ENCODE measurements around the gene CNTNAP2. TPM values are rescaled to one million over a fixed set of nuclear protein-coding genes. Genes with fewer than 3 reads are reported as not detected.

The CNTNAP2 gene
- total and polyA plus RNA-seq, 2 of the 4 experiments (the other 2 are of a cell fraction) = not detected

DNA sequence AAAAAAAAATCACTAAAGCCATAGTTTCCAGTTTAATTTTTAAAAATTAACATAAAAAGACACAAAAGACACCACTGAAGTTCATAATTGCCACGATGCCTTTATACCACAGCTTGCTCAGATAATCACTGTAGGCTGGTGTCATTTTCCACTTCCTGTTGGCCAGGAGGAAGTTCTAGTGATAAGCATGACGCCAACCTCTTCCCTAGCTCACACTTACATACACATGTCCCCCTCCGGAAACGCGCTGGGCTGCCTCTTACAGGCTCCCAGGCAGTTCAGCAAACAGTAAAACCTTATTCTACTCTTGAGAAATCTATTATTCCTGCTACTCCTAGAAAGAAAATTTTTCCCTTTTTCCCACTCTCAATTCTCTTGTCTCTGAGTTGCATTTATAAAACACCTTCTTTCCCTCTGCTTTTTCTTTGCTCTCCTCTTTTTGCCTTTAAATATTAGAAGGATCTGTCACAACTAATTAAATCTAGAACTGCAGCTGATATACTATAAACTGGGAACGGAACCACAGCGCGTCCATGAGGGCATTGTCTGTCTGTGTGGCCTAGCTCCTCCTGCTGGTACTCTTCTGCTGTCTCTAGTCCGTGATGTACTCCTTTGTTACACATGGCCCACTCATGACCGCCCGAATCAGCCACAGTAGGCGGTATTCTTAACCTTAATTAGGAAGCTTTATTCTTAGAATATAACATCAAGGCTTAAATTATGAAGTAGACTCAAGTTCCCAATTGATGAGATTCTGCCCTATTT is 664.9 kb downstream of the CNTNAP2 start:
- Histone ChIP-seq H3K14ac (replicated peaks; ENCODE audit: low read depth, low read length) (no peak overlapping the region), H3K9ac (ENCODE audit: low read depth, low read length) (no peak overlapping the region), H2BK20ac (ENCODE audit: low read depth, low read length) (no peak overlapping the region), H4K20me1 (ENCODE audit: insufficient read depth, low read length) (no peaks in the 10 kb centered on the region), H3K4me2 (ENCODE audit: low read depth, low read length) (no peak overlapping the region), H3K27ac (ENCODE audit: insufficient read depth, low read length) (no peak overlapping the region), H3K18ac (ENCODE audit: low read depth, low read length) (no peak overlapping the region), H3K4me3 (ENCODE audit: insufficient read depth, low read depth, low read length) (no peak overlapping the region), H2AK9ac (replicated peaks; ENCODE audit: low read depth, low read length, poor library complexity) (no peak overlapping the region), H3K56ac (ENCODE audit: extremely low read depth, insufficient read depth, low read length) (no peak overlapping the region), H3K23ac (ENCODE audit: low read depth, low read length) (no peak overlapping the region), H4K5ac (ENCODE audit: low read depth, low read length) (no peak overlapping the region), H3K9me1 (ENCODE audit: insufficient read depth, low read length) (no peaks in the 10 kb centered on the region), H4K8ac (ENCODE audit: low read depth in 2 of 2, low read length in 2 of 2) (no peak overlapping the region), H3K36me3 (ENCODE audit: control insufficient read depth, insufficient read depth, low read length) (no peaks in the 10 kb centered on the region), H2BK5ac (ENCODE audit: low read depth, low read length, poor library complexity, severe bottlenecking) (no peak overlapping the region), H3K27me3 (ENCODE audit: control insufficient read depth, insufficient read depth, low read length) (no peaks in the 10 kb centered on the region), H2BK120ac (ENCODE audit: low read depth, low read length) (no peak overlapping the region), H3K79me1 (ENCODE audit: low read depth in 1 of 2, low read length in 2 of 2) (no peaks in the 10 kb centered on the region), H3K9me3 (ENCODE audit: control insufficient read depth, insufficient read depth, low read length) (peaks cover 10% of the 10 kb centered on the region; the same call in 1 of the 2 replicates), H4K91ac (ENCODE audit: insufficient read depth, low read depth, low read length) (no peak overlapping the region), H3K4ac (ENCODE audit: low read depth, low read length) (no peak overlapping the region), H2AK5ac (ENCODE audit: low read depth, low read length) (no peak overlapping the region), H2BK15ac (ENCODE audit: low read depth, low read length) (no peak overlapping the region), H3K4me1 (ENCODE audit: control insufficient read depth, insufficient read depth, low read length) (no peaks in the 10 kb centered on the region), H2AFZ (replicated peaks; ENCODE audit: low read length, poor library complexity) (no peak overlapping the region)
- ATAC-seq (ENCODE audit: low read depth) = no peak
- no peak for TF ChIP-seq RCOR1 (IDR thresholded peaks at IDR 0.05; ENCODE audit: insufficient replicate concordance, low read length)
- TF ChIP-seq CEBPB (IDR thresholded peaks at IDR 0.05; ENCODE audit: low read depth, low read length) = no peak
- TF ChIP-seq POLR2A (IDR thresholded peaks at IDR 0.05; ENCODE audit: low read depth, low read length) = no peak
- no peak for TF ChIP-seq BHLHE40 (IDR thresholded peaks at IDR 0.05; ENCODE audit: low read depth, low read length)
- TF ChIP-seq ELK1 (IDR thresholded peaks at IDR 0.05; ENCODE audit: borderline replicate concordance, low read depth, low read length) = no peak
- TF ChIP-seq CHD1 (IDR thresholded peaks at IDR 0.05; ENCODE audit: low read depth, low read length) = no peak
- TF ChIP-seq SMC3 (IDR thresholded peaks at IDR 0.05; ENCODE audit: low read depth, low read length) = no peak
- no peak for TF ChIP-seq FOS (IDR thresholded peaks at IDR 0.05; ENCODE audit: low read depth, low read length)
- no peak for TF ChIP-seq MAZ (IDR thresholded peaks at IDR 0.05; ENCODE audit: borderline replicate concordance, low read depth, low read length)
- no peak for TF ChIP-seq MAFK (IDR thresholded peaks at IDR 0.05; ENCODE audit: low read depth, low read length)
- no peak for TF ChIP-seq RFX5 (IDR thresholded peaks at IDR 0.05; ENCODE audit: low read depth, low read length)
- no peak for TF ChIP-seq RAD21 (IDR thresholded peaks at IDR 0.05; ENCODE audit: low read length)
- TF ChIP-seq MXI1 (IDR thresholded peaks at IDR 0.05; ENCODE audit: borderline replicate concordance, low read depth, low read length) = no peak
- TF ChIP-seq CTCF (conservative IDR thresholded peaks at IDR 0.05; ENCODE audit: low read depth, low read length) = no peak
- TF ChIP-seq, protein P1, sequence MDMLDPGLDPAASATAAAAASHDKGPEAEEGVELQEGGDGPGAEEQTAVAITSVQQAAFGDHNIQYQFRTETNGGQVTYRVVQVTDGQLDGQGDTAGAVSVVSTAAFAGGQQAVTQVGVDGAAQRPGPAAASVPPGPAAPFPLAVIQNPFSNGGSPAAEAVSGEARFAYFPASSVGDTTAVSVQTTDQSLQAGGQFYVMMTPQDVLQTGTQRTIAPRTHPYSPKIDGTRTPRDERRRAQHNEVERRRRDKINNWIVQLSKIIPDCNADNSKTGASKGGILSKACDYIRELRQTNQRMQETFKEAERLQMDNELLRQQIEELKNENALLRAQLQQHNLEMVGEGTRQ (IDR thresholded peaks at IDR 0.05; ENCODE audit: low read depth, low read length) = no peak
- in situ Hi-C loops (cut with MboI; ENCODE audit: low sequenced_read_pairs) (no loop called here), dilution Hi-C loops (cut with HindIII; ENCODE audit: low sequenced_read_pairs, unreplicated experiment) (no loop called here), intact Hi-C loops (cut with micrococcal nuclease) (no loop called here)
- ChIA-PET CTCF (no interaction called here), POLR2A (ENCODE audit: unreplicated experiment) (no interaction called here)
- WGBS, 2 experiments (ENCODE audit: extremely low coverage in 2 of 2, insufficient read length in 1 of 2) = no CpG with 5 or more reads among the region's 12 CpGs
- no peak for DNase-seq
- no TSS peak for BruUV-seq (replicated peaks)
